Measurements from ENCODE around the gene HCN1.
"Not testable (repeated sequence)": the region's sequence is repeated elsewhere in the genome, so short reads cannot be mapped to it uniquely, and the experiment has no call there.

HCN1 gene

DNA sequence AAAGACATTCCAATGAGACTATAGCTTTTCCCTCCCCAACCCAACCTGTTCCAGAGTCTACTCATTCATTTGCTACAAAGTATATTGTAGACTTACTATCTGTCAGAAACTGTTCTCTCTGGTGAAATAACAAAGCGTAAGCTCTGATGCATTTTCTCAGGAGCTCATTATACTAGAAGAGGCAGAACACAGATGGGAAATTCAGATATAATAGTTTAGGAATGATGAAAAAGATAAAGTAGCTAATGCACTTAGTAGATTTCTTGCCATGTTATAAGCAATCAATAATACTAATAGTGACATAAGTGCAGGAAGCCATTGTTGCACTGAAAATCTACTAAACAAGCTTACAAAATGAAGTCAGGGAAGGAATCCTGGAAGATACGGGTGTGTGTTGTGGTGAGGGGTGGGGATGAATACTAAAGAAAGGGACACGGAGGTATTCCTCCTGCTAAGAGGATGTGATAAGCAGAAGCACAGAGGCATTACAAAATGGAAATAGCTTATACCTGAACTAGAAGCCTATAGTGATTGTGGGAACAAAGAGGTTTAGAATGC is 78.2 kb downstream of the HCN1 start:
- DNase-seq, result no peak

DNA sequence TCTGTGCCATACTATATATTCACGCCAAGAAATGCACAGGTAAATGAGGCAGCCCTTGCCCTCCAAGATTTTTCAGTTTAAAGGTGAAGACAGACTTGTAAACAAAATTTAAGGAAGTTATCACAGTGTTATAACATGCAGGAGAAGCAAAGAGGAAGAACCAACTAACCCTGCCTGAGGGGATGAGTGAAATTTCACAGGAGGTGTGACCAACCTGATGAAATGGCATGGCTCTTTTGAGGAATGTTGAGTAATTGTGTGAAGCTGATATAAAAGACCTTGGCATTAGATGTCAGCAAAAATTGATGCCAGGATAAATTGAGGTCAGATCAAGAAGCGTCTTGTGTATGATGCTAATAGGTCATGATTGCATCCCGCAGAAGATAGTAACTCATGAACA is 86.5 kb downstream of the HCN1 start:
- no peak for DNase-seq

DNA sequence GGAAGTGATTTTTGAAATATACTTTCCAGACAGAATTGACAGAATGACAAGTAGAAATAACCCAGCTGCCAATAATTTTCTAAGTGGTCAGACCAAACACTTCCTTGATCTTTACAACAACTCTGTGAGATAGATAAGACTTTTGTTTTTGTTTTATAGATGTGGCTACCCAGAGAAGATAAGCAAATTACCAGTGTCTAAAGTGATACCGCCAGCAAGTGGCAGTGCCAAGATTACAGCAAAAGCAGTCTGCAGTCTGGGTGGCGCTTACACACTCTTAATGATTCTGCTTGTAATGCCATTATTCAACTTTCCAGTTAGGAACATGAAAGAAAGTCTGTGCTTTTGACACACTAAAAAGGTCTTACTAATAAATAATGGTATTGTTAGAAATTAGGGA is 92.1 kb downstream of the HCN1 start:
- no peak for DNase-seq

DNA sequence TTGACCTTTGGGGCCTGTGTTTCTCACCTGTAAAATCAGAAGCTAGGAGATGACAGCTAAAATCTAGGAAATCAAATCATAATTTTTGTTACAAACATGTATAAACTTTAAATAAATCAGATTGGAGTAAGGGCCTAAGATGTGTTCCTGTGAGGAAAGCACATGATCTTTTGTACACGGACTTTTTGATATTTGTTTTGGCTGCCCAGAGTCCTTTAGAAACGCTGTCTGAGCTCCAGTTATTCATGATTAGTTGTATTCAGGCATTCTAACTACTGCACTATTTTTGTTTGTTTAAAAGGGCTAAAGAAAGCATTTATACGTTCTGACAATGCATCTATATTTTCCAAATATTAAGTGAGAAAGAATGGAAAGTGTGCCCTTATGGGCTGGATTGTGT is 94.8 kb downstream of the HCN1 start:
- no peak for DNase-seq

DNA sequence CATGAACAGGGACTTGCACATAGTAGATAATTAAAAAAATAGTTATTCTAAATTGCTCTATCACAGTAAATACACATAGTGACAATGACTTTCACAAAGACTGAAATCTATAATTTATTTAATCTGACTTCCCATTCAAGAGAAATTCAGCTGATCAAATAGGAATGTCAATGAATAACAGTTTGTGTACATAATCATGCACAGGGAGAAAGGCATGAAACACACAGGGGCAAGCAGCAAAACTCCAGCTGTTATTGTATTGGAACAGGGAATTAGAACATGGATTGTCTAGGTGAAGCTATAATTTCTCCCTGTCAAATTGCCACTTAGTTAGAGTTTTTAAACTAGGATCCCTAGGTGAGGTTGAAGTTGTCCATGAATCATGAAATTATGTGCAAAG is 99.9 kb downstream of the HCN1 start:
- DNase-seq, result no peak

DNA sequence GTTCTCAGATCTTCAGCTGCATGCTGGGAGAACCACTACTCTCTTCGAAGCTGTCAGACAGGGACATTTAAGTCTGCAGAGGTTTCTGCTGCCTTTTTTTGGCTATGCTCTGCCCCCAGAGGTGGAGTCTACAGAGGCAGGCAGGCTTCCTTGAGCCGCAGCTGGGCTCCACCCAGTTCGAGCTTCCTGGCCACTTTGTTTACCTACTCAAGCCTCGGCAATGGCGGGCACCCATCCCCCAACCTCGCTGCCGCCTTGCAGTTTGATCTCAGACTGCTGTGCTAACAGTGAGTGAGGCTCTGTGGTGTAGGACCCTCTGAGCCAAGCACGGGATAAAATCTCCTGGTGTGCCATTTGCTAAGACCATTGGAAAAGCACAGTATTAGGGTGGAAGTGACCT is 110.2 kb downstream of the HCN1 start:
- DNase-seq, result not testable (repeated sequence)

DNA sequence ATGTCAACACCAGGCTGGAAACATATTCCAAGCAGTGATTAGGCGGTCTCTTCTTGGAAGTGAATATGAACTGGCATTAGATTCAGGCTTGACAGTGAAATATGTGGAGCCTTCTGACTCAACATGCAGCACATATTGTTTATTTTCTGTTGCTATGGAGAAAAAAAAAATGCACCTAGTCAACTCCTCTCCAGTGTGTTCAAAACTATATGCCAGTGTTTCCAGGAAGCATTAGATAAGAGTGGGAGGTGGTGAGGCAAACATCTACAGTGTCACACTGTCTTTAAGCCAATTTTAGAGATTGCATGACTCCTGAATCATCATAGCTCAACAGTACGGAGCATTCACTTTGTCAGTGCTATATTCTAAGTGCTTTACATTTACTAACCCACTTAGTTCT is 117.9 kb downstream of the HCN1 start:
- DNase-seq, result no peak

DNA sequence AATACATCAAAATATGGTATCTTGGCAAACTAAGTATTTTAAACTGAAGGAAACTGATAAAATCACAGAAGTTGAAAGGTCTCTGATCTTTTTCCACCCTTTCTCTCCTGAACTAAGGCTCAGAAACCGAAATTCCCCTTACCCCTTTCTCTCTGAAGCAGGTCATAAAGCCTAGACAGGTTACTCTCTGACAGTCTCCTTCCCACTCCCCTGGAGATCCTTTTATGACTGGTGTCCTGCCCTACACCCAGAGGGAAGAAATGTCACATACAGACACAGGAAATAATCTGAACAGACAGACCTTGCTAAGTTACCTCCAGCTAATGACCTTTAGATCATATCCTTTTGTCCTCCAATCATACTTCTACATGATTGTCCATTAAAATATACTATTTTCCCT is 127.4 kb downstream of the HCN1 start:
- DNase-seq, result no peak

DNA sequence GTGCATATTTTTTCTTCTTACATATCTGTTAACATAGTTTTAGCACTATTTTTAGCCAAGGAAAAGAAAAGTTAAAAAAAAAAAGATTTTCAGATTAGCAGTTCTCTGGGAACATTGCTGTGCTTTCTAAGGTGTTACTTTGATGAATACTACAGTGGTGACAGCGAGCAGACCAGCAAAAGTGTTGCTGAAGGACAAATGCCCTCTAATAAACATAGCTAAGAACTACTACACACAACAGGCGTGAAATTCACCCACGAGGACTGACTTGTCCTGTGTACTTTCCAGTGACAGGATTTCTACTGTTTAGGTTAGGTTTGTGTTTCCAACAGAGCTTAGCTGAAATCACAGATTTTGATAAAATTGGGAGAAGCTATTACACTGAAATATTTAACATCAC is 153.8 kb downstream of the HCN1 start:
- DNase-seq, result no peak

DNA sequence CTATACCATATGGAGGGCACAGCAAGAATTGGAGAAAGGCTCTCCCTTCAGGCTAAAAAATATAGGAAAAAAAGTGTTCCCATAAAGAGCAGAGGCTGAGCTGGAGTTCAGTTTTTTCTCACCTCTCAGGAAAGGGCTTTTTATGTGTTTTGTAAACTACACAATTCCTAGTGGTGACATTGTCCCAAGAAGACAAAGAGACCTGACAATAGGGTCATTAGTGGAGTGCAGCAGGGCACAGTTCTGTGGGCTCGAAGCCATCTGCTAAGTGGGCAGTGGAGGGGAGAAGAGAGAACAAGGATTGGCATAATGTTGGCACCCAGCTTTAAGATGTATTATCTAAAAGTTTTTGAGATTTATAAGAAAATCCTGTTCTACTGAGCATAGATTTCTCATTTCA is 162.5 kb downstream of the HCN1 start:
- DNase-seq, result no peak

DNA sequence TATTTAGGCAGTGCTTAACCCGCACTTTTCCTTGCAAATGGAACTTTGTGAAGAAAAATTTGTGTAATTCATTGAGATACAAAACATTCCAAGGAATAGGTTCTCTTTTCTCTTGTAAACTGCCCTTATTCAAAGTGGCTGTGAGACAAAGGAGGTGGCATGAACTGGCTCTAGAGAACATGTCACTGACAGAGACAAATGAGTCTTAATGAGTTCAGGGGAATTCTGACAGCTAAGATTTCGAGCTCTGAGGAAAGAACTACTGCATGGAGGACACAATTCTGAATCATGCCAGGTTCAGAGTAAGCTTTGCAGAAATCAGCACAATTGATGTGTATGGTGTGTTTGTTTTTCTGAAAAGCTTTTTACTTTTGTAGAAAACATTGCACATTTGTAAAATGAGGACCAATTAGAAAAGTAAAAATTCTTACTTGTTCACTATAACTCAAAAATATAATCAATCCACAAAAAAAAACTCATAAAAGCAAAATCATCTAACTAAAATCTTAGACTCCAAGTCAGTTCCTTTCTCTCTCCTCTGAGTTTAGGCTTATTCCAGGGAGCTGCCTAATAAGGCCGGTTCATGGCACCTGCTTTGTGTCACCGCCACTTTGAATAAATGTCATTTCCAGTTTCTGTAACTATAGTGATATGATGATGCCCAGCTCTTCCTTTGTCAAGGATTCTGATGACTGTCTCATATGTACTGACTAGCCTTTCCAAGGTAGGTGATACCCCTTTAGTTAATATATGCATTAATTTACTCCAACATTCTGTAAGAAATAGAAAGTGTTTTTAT is 163.2 kb downstream of the HCN1 start:
- no peak for DNase-seq

DNA sequence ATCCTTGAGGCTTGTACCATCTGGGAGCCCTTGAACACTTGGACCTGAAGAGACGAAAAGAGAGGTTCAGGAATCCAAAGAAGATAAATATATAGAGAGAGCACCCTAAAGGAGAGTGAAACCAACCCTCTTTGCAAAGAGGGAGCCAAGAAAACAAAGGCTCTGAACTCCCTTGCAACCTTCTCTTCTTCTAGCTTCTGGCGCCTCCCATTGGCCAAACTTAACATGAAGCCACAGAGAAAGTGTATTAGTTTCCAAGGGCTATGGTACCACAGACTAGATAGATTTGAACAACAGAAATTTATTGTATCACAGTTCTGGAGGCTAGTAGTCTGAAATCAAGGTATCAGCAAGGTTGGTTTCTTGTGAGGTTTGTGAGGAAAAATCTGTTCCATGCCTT is 175.1 kb downstream of the HCN1 start:
- no peak for DNase-seq

DNA sequence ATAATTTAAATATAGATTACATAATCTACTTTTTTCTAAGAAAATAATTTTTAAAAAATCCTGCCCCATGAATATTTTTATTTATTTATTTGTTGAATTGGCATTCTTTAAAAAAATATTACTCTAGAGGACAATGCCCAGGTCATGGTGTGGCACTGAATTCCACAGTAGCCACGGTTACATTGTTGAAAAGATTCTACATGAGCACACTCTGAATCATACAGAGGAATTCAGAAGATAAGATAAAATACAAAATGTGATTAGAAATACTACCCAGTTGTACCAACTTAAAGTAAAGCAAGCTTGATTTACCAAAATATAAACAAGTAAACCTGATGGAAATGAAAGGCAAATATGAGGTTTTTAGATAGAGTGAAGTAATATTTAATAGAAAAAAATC is 183.7 kb downstream of the HCN1 start:
- no peak for DNase-seq

DNA sequence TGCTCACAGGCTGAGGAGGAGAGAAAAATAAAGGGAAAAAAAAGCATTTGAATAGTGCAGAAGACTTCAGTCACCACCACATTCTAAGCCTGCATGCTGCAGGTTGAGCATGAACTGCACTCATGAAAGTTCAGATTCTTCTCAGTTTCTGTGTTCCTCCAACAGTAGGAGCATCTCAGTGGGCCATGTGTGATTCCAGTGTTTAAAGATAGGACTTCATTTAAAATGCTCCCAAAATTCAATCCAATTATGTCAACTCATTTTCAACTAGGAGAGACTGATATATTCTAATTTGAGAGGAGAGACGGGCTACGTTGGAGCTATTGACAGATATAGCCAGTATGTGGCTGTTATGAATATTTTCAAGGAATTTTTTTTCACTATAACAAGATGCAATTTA is 186.8 kb downstream of the HCN1 start:
- no peak for DNase-seq

DNA sequence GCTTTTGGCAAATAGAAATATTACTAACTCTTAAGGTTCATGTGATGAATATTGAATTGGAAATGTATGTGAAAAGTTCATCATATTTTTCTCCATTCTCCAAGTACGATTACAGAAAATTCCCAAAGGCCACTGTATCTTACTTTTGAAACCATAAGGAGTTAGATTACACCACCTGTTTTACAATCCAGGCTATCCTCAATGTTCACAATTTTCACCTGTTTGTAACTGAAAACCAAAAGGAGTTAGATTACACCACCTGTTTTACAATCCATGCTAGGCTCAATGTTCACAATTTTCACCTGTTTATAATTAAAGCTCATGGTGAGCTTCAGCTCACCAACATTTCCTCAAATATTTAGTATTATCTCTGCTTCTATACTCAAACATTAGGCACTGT is 188.0 kb downstream of the HCN1 start:
- no peak for DNase-seq

DNA sequence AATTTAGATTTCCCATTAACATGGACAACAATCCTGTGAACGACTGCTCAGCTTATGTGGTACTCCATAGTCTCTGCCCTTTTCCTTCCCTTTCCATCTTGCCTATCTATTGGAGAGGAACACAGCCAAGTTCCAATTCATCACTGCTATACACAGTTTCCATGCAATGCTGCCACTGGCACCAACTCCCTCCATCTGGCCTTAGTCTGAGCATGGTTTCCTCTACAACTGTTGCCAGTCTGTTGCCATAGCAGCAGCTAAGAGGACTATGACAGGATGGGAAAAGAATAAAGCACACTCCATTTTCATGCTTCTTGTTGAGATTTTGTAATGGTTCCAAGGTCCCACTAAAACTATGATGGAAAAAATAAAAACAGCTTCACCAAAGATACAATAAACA is 189.0 kb downstream of the HCN1 start:
- DNase-seq, result no peak

DNA sequence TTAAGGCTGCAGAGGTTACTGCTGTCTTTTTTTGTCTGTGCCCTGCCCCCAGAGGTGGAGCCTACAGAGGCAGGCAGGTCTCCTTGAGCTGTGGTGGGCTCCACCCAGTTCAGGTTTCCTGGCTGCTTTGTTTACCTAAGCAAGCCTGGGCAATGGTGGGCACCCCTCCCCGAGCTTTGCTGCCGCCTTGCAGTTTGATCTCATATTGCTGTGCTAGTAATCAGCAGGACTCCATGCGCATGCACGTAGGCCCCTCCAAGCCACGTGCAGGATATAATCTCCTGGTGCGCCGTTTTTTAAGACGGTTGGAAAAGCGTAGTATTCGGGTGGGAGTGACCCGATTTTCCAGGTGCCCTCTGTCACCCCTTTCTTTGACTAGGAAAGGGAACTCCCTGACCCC is 197.2 kb downstream of the HCN1 start:
- DNase-seq, result not testable (repeated sequence)

DNA sequence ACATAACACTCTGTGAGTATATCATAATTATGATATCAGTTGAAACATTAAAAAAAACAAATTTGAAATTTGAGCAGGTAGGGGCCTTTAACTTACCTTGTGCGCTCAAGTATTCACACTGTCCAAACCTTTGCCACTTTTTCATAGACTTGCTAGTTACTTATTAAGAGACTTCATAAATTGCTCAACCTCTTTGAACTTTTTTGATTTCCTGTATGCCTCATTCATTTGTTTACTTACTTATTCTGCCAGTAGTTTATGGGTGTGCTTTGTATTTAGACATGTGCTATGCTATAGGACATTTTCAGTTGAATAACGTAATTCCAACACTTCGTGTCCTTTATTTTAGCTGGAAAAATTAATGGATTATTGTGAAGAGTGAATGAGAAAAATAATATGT is 204.8 kb downstream of the HCN1 start:
- DNase-seq, result no peak

DNA sequence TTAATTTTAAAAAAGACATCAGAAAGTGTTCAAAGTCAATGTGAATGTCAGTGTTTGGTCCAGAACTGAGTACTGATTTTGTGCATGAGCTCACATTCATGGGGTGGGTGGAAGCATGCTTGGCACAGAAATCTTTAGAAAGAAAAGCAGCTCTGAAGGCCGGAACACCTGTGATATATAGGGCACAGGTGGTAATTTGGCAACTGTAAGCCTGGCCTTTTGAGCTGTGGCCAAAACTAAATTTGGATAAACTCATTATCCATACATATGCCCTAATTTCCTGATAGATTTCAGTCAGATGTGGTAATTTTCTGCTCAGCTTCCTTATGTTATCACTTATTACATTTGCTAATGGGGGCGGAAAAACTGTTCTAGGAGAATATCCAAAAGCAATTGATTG is 211.4 kb downstream of the HCN1 start:
- no peak for DNase-seq

DNA sequence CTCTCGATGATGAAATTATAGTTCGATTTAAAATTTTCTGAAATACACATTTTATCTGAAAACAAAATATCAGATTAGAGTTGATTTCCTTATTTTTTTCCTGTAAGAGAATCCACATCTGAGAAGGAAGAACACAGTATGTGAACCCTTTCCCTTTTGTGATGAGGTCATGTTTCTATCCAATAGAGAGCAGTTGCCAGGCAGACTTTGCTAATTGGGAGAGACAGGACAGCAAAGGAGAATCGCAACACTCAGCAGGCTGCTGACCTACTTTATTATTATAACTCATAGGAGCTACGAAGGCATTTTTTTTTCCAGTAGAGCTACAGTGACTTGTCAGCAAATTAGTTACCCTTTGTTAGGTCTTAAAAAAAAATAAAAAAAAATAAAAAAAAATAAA is 242.1 kb downstream of the HCN1 start:
- no peak for DNase-seq

DNA sequence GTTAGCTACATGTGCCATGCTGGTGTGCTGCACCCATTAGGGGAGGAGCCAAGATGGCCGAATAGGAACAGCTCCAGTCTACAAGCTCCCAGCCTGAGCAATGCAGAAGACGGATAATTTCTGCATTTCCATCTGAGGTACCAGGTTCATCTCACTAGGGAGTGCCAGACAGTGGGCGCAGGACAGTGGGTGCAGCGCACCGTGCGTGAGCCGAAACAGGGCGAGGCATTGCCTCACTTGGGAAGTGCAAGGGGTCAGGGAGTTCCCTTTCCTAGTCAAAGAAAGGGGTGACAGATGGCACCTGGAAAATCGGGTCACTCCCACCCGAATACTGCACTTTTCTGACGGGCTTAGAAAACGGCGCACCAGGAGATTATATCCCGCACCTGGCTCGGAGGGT is 251.3 kb downstream of the HCN1 start:
- DNase-seq, result not testable (repeated sequence)

DNA sequence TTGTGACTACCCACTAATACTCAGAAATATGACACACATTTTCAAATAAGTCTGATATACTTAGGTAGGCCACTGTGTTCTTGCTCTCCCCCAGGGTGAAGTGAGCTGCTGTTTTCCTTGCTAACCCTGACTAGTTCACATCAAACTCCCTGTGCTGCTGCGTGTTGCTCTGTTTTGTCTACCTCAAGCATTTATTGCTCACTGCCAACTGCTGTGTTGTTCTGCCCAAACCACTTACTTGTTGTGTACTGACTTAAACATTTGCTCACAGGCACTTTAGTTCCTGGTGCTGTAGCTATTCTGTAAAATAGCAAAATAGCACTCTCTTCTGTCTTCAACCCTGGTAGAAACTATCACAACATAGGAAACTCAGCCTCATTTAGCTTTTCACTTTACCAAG is 255.7 kb downstream of the HCN1 start:
- DNase-seq, result no peak

DNA sequence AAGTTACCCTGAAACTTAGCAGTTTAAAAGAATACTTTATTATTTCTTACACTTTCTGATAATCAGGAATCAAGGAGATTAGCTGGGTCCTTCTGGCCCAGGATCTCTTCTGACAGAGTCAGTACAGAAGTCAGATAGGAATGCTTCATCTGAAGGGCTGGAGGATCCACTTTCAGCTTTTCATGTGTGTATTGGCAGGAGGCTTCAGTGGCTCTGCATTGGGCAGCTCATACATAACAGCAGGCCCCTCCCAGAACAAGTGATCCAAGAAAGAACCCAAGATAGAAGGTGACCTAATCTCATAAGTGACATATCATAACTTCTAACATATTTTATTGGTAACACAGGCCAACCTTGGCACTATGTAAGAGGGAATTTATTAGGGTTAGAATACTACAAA is 258.4 kb downstream of the HCN1 start:
- no peak for DNase-seq

DNA sequence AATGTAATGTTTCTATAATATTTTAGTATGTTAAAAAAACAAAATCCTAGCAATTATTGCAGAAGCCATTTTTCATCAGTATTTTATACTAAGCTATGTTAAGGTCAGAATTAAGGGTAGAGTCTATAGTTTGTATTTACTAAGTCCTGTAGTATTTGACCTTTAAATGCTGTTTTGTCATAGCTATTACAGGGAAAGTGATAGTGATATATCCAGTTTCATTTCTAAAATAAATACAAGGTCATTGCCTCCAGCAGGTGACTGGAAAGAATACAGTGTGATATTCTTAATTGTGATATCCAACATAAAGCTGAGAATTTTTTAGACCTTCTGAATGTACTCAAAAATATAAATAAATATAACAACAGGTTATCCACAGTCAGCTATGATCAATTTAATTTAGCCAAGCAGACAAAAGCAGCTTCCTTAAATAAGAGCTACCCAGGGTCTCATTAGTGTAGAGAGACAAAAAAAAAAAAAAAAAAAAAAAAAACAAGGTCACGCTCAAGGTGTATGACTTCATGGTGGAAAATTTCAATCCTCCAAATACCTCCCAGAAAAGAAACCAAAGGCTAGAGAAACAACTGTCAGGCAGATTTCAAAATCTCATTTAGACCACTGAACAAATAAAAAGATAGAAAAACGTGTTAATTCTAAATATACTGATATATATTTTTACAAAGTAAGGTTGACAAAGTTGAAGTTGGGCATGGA is 278.7 kb downstream of the HCN1 start:
- DNase-seq, result no peak

All from right kidney (tissue), 1 donor.